ENCODE measurements around the gene EPS8L3.

DNA sequence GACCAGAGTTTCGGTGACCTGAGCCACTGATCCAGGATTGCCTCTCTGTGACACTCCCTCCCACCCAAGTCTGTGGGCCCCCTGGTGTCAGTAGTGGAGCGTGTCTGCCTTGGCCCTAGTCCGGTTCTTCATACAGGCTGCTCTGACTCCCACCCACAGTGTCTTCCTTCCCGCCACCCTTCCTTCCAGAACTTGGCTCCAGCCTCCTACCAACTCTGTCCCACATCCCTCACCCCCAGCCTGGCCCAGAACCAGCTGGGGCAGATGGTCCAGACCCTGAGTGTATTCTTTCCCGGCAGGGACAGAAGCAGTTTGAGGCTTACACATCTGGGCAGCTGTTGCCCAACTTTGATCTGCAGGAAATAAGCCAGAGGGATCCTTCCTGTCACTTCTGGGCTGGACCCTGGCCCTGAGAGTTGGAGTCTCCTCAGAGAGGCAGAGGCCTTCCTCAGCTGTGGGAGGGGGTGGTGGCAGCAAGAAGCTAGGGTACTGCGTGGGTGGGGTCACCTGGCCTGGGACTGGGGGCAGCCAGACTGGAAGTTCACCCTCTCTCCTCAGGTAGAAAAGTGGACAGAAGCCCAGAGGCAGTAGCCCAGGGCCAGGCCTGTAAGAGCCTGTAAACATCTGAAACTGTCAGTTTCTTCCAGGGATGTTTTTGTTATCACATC is 43.1 kb upstream of the EPS8L3 start:
- no peak for TF ChIP-seq EZH2 (IDR thresholded peaks at IDR 0.05)
- no peak for TF ChIP-seq POLR2AphosphoS5 (IDR thresholded peaks at IDR 0.05; ENCODE audit: borderline replicate concordance, low read depth, low read length)

All from SK-N-MC (cell line).